Activated naive CD4-positive, alpha-beta T cell treated with anti-CD3 and anti-CD28 coated beads, Interleukin-2, amount 50 U/mL, for 16 hours (primary cell): ENCODE data around the gene CEACAM19.
A peak's percentile ranks its signal among the peaks of the same experiment; 100 is the strongest.
"Not testable (repeated sequence)": the region's sequence is repeated elsewhere in the genome, so short reads cannot be mapped to it uniquely, and the experiment has no call there.

Experiments
- DNase-seq: peaks from one replicate; pipeline ENCODE4 v3.0.0-alpha.2; 2020

Gene CEACAM19

GRCh38 chr19:44677019-44677811, 5.9 kb downstream of the CEACAM19 start:
- DNase-seq: no peak

- no peak for DNase-seq
Observed at GRCh38 chr19:44680536-44680935, 9.3 kb downstream of the CEACAM19 start.

GRCh38 chr19:44681992-44682790, 10.9 kb downstream of the CEACAM19 start:
- no peak for DNase-seq

- DNase-seq: no peak
Observed at GRCh38 chr19:44682807-44683206, 11.5 kb downstream of the CEACAM19 start.

- DNase-seq: no peak
Observed at GRCh38 chr19:44683434-44684210, 12.3 kb downstream of the CEACAM19 start.

- not testable (repeated sequence) for DNase-seq
Observed at GRCh38 chr19:44684396-44684795, 13.1 kb downstream of the CEACAM19 start.

GRCh38 chr19:44684892-44685863, 13.9 kb downstream of the CEACAM19 start:
- DNase-seq: no peak

- DNase-seq: no peak
Observed at GRCh38 chr19:44685877-44686276, 14.6 kb downstream of the CEACAM19 start.

GRCh38 chr19:44686896-44687295, 15.6 kb downstream of the CEACAM19 start:
- DNase-seq: no peak

- no peak for DNase-seq
Observed at GRCh38 chr19:44687888-44688287, 16.6 kb downstream of the CEACAM19 start.

GRCh38 chr19:44689290-44690130, 18.2 kb downstream of the CEACAM19 start:
- DNase-seq: peak; percentile 84

- no peak for DNase-seq
Observed at GRCh38 chr19:44690131-44690440, 18.8 kb downstream of the CEACAM19 start.

- no peak for DNase-seq
Observed at GRCh38 chr19:44692379-44692721, 21.1 kb downstream of the CEACAM19 start.

GRCh38 chr19:44694184-44694579, 22.9 kb downstream of the CEACAM19 start:
- DNase-seq: peak; percentile 28

- no peak for DNase-seq
Observed at GRCh38 chr19:44696939-44697669, 25.8 kb downstream of the CEACAM19 start.

GRCh38 chr19:44697670-44698034, 26.4 kb downstream of the CEACAM19 start:
- no peak for DNase-seq

- no peak for DNase-seq
Observed at GRCh38 chr19:44698492-44699201, 27.4 kb downstream of the CEACAM19 start, which contains the start of gene CEACAM16. Gene CEACAM16, plus strand, starts transcription at chr19:44699151. Its CDS starts 2,306 bp downstream, at chr19:44701457.

GRCh38 chr19:44700547-44700946, 29.3 kb downstream of the CEACAM19 start:
- no peak for DNase-seq

GRCh38 chr19:44701228-44701627, 29.9 kb downstream of the CEACAM19 start:
- DNase-seq: no peak
